Activated CD4-positive, alpha-beta memory T cell treated with anti-CD3 and anti-CD28 coated beads for 36 hours (primary cell): ENCODE results near the gene RAP1GDS1. TPM values are rescaled to one million over a fixed set of nuclear protein-coding genes. Genes with fewer than 3 reads are reported as not detected.
"Not testable (repeated sequence)": the region's sequence is repeated elsewhere in the genome, so short reads cannot be mapped to it uniquely, and the experiment has no call there.

Experiments used
- CTCF ChIA-PET: fragments of 350-600 bp; sonication (Branson Sonifier 250); formaldehyde crosslinking; loops from one replicate; lab custom pipeline; 2021; ENCODE audit warnings: antibody characterized with exemption, inconsistent platforms; lab: Charles Lee
- POLR2A ChIA-PET: fragments of 350-600 bp; sonication (Branson Sonifier 250); formaldehyde crosslinking; loops from one replicate; lab custom pipeline; 2021; ENCODE audit warnings: antibody characterized with exemption; lab: Charles Lee
- DNase-seq: peaks from one replicate; pipeline ENCODE4 v3.0.0-alpha.2; 2020
- H3K27ac Mint-ChIP-seq: one replicate; pipeline ENCODE4 v1.8.0; 2021; ENCODE audit warnings: mixed read lengths
- H3K27me3 Mint-ChIP-seq: one replicate; pipeline ENCODE4 v1.8.0; 2021; ENCODE audit warnings: mixed read lengths
- H3K36me3 Mint-ChIP-seq: one replicate; pipeline ENCODE4 v1.8.0; 2021; ENCODE audit warnings: mixed read lengths
- H3K4me1 Mint-ChIP-seq: one replicate; pipeline ENCODE4 v1.8.0; 2021; ENCODE audit warnings: low read depth, mixed read lengths
- H3K4me3 Mint-ChIP-seq: one replicate; pipeline ENCODE4 v1.8.0; 2021; ENCODE audit warnings: mild to moderate bottlenecking, mixed read lengths
- H3K9me3 Mint-ChIP-seq: one replicate; pipeline ENCODE4 v1.8.0; 2021; ENCODE audit warnings: mixed read lengths
- intact Hi-C: fragments of 100-400 bp; cut with micrococcal nuclease; formaldehyde crosslinking; loops from one replicate; pipeline ENCODE4 v1.15.1; 2023
- total RNA-seq, 2 experiments: library from RNA; stranded (reverse); gene quantifications; one replicate each; pipeline ENCODE4 v1.2.3, GENCODE V29; 2021

RAP1GDS1 gene
- total RNA-seq, 2 experiments from 2014 or later: 53.0 to 58.4 TPM

DNA sequence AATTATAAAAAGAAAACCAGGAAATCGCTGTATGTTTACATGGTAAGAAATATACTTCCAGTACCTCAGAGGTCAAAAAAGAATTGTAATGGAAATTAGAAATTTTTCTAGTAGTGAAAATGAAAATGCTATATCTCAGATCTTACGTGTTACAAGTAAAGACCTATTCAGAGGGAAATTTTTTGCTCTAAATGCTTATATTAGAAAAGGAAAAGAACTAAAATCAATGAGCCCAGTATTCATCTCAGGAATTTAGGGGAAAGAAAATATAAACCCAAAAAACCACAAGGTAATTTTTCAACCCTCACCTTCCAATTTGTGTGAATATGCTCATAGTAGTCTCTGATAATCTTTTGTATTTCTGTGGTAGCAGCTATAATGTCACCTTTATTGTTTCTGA lies 145.6 kb downstream of the RAP1GDS1 start:
- H3K4me1 Mint-ChIP-seq: peaks cover 6% of the 10 kb centered on the region
- ChIA-PET POLR2A (no interaction called here), CTCF (no interaction called here)
- H3K27ac Mint-ChIP-seq: no peak overlapping the region
- no peaks in the 10 kb centered on the region for H3K27me3 Mint-ChIP-seq
- peaks cover 6% of the 10 kb centered on the region for H3K9me3 Mint-ChIP-seq
- H3K4me3 Mint-ChIP-seq: no peak overlapping the region
- DNase-seq: no peak
- H3K36me3 Mint-ChIP-seq: peaks cover 30% of the 10 kb centered on the region
- intact Hi-C loops: no loop called here

DNA sequence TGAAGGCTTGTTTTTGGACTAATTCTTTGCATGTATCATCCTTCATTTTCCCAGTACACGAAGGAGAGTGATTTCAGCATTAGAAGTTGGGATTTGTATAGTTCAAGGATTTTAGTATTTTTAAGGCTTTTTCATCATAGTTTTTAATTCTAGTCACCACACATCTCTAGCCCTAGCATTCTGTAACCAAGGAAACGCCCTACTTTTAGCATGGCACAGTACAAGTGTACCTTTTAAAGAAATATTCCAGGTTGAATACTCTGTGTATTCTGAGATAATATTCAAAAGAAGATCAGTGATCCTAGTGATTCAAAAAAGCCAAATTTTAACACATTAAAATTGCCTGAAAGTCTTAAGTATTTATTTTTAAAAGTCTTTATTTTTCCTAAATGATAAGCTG lies 150.5 kb downstream of the RAP1GDS1 start:
- Mint-ChIP-seq H3K27me3 (no peaks in the 10 kb centered on the region), H3K4me3 (no peak overlapping the region), H3K36me3 (peaks cover 35% of the 10 kb centered on the region), H3K9me3 (peaks cover 14% of the 10 kb centered on the region), H3K4me1 (peaks cover 4% of the 10 kb centered on the region), H3K27ac (no peak overlapping the region)
- intact Hi-C loops: no loop called here
- DNase-seq: no peak
- ChIA-PET CTCF (no interaction called here), POLR2A (no interaction called here)

DNA sequence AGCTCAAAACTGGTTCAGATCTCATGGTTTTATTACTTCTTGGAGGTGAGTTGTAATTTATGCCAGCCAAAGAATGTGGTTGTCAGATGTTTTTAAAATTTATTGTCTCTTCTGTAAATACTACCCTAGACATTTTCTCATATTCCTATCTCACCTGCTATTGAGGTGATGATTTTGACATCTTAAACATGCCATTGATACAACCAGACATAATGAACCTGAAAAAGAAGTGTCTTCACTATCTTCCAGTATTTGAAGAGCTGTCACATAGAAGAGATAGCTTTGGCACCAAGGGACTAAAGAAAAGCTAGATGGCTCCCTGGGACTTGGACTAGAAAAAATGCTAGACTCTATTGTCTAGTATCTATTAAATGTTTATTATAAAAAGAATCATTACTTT lies 155.7 kb downstream of the RAP1GDS1 start:
- H3K4me1 Mint-ChIP-seq: no peaks in the 10 kb centered on the region
- ChIA-PET CTCF (no interaction called here), POLR2A (interaction anchor here (0.6 kb wide), 1 partner anchor 11 kb away, joined by 3 read pairs; no protein-coding TSS in a partner anchor)
- H3K36me3 Mint-ChIP-seq: peaks cover 33% of the 10 kb centered on the region
- peaks cover 8% of the 10 kb centered on the region for H3K9me3 Mint-ChIP-seq
- no peak overlapping the region for H3K4me3 Mint-ChIP-seq
- intact Hi-C loops: no loop called here
- no peaks in the 10 kb centered on the region for H3K27me3 Mint-ChIP-seq
- no peak for DNase-seq
- H3K27ac Mint-ChIP-seq: no peak overlapping the region

DNA sequence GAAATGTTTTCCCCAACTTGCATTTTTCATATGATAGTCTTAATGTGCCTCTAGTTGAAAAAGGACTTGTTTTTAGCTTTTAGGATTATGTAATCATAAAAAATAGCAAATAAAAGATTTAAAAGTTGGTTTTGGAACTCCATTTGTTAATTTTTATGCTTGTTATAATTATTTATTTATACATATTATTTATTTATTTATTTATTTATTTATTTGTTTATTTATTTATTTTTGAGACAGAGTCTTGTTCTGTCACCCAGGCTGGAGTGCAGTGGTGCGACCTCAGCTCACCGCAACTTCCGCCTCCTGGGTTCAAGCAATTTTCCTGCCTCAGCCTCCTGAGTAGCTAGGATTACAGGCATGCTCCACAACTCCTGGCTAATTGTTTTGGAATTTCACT lies 159.0 kb downstream of the RAP1GDS1 start:
- H3K36me3 Mint-ChIP-seq: peaks cover 45% of the 10 kb centered on the region
- H3K9me3 Mint-ChIP-seq, intact Hi-C loops, H3K4me3 Mint-ChIP-seq, DNase-seq, H3K27ac Mint-ChIP-seq, H3K4me1 Mint-ChIP-seq, POLR2A ChIA-PET, H3K27me3 Mint-ChIP-seq, CTCF ChIA-PET: not testable (repeated sequence)

DNA sequence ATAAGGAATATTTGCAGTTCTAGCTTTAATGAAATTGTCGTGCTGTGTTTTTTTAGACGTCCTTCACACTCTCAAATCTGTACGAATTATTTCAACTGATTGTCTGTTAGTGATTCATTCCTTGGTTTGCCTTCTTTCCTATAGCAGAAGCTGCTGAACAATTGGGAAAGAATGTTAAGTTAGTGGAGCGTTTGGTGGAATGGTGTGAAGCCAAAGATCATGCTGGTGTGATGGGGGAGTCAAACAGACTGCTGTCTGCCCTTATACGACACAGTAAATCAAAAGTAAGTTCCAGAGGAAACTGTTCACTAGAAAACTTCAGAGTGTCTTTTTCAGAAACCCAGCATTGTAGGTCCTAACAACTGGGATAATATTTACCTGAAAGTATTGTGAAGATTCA lies 159.9 kb downstream of the RAP1GDS1 start:
- H3K27me3 Mint-ChIP-seq: no peaks in the 10 kb centered on the region
- H3K9me3 Mint-ChIP-seq: peaks cover 2% of the 10 kb centered on the region
- POLR2A ChIA-PET: no interaction called here
- DNase-seq: no peak
- H3K4me1 Mint-ChIP-seq: peaks cover 6% of the 10 kb centered on the region
- H3K4me3 Mint-ChIP-seq: no peak overlapping the region
- H3K36me3 Mint-ChIP-seq: peaks cover 46% of the 10 kb centered on the region
- CTCF ChIA-PET: interaction anchor here (0.6 kb wide), 1 partner anchor 21 kb away, joined by 3 read pairs; no protein-coding TSS in a partner anchor
- H3K27ac Mint-ChIP-seq: no peak overlapping the region
- intact Hi-C loops: no loop called here

DNA sequence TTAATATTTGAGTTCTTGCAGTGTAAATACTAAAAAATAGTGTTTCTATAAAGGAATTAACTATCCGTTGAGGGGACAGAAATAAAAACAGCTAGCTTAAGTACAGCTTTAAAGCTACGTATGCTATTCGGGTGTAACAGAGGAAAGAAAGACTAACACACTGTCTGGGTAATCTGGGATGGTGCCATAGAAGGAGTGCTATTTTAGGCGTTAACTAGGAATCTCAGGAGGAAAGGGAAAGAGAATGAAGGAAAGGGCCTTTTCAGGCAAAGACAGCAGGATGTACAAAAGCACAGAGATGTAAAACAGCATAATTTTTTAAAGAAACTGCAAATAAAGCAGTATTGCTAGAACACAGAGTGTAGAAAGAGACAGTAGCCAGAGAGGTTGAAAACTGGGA lies 161.8 kb downstream of the RAP1GDS1 start:
- Mint-ChIP-seq H3K36me3 (peaks cover 38% of the 10 kb centered on the region), H3K9me3 (peaks cover 2% of the 10 kb centered on the region), H3K27ac (no peak overlapping the region), H3K4me1 (peaks cover 9% of the 10 kb centered on the region), H3K4me3 (no peak overlapping the region), H3K27me3 (no peaks in the 10 kb centered on the region)
- DNase-seq: no peak
- POLR2A ChIA-PET: no interaction called here
- intact Hi-C loops: no loop called here
- CTCF ChIA-PET: no interaction called here

DNA sequence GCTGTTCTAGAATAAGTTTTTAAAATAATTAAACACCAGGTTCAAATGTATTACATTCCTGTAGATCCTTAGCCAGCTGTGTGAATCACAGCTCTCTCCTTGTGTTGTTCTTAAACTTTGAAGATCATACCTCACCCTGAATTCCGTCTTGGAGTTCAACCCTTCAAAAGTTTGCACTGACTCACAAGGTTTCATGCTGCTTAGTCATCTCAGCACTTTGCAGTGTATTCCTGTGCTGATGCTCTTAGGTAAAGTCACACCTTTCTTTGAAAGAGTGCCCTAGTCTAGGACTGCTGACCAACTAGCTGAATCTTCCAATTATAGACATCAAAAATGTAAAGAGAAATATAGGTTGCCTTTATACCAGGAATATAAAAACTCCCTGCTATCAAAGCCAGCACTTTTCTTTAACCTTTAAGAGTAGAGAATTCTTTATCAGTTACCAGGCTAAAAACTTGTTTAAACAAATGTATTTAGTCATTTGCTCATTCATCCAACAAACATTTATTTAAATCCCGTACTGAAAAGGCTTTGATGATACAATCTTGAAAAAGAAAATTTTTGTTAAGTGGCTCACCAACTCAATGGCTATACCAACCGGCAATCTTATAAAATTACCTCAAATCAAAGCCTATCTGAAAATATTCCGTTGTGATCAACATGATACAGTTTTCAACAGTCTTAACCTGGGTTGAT lies 169.7 kb downstream of the RAP1GDS1 start:
- Mint-ChIP-seq H3K27me3 (no peaks in the 10 kb centered on the region), H3K27ac (no peak overlapping the region), H3K4me3 (no peak overlapping the region), H3K4me1 (peaks cover 10% of the 10 kb centered on the region), H3K9me3 (no peaks in the 10 kb centered on the region), H3K36me3 (peaks cover 6% of the 10 kb centered on the region)
- ChIA-PET POLR2A (no interaction called here), CTCF (no interaction called here)
- no peak for DNase-seq
- intact Hi-C loops: no loop called here

DNA sequence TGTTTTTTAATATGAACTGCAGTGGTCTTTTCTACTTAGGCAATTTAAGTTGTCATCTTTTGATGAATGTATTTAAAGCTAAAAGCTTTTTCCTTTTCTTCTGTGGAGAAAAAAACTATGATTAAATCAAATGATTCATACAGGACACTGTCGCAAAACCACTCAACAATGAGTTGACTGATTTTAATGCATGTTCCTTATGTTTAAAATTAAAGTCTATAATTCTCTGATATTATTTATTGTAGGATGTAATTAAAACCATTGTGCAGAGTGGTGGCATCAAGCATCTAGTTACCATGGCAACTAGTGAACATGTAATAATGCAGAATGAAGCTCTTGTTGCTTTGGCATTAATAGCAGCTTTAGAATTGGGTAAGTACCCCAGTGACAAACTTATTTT lies 172.5 kb downstream of the RAP1GDS1 start:
- Mint-ChIP-seq H3K27me3 (no peaks in the 10 kb centered on the region), H3K9me3 (no peaks in the 10 kb centered on the region), H3K4me3 (no peak overlapping the region), H3K4me1 (peaks cover 5% of the 10 kb centered on the region), H3K27ac (no peak overlapping the region), H3K36me3 (peaks cover 14% of the 10 kb centered on the region)
- no peak for DNase-seq
- ChIA-PET POLR2A (no interaction called here), CTCF (interaction anchor here (1.0 to 1.4 kb wide), 2 partner anchors 622 to 971 kb away, joined by 3 to 4 read pairs; no protein-coding TSS in a partner anchor)
- intact Hi-C loops: no loop called here

DNA sequence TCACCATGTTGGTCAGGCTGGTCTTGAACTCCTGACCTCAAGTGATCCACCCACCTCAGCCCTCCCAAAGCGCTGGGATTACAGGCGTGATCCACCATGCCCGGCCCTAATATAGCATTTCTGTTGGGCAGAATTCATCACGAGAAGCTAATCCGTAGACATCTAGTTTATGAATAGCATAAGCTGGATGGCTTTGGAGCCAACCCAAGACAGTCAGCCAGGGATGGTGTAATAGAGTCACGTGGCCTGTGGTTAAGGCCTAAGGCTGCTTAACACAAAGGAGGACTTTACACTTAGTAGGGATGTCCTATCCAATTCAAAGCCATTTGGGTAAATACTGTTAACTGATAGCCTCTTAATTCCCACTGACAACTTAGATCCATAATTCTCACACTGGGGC lies 173.6 kb downstream of the RAP1GDS1 start:
- intact Hi-C loops: no loop called here
- no peak for DNase-seq
- ChIA-PET POLR2A (no interaction called here), CTCF (no interaction called here)
- peaks cover 5% of the 10 kb centered on the region for H3K4me1 Mint-ChIP-seq
- H3K9me3 Mint-ChIP-seq: no peaks in the 10 kb centered on the region
- no peak overlapping the region for H3K27ac Mint-ChIP-seq
- H3K4me3 Mint-ChIP-seq: no peak overlapping the region
- peaks cover 19% of the 10 kb centered on the region for H3K36me3 Mint-ChIP-seq
- H3K27me3 Mint-ChIP-seq: no peaks in the 10 kb centered on the region

DNA sequence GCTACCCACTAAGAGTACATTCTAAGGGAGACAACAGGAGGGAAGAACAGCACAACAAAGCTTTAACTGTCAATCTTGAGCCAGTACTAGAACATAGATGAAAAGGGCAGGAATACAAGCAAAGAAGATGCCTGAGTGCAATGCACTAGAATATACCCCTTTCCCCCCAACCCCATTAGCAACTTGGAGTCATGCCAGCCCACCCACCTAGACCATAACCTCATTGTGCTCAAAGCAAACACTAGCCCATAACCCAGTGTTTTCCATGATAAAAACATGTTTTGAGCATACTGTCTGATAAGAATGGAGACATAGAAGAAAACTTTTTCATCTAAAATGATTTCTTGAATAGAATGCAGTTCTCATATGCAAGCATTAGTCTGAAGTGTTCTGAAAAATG lies 183.2 kb downstream of the RAP1GDS1 start:
- Mint-ChIP-seq H3K36me3 (peaks cover 25% of the 10 kb centered on the region), H3K4me3 (no peak overlapping the region), H3K27me3 (no peaks in the 10 kb centered on the region), H3K9me3 (no peaks in the 10 kb centered on the region), H3K27ac (no peak overlapping the region), H3K4me1 (peaks cover 34% of the 10 kb centered on the region)
- POLR2A ChIA-PET: no interaction called here
- no peak for DNase-seq
- CTCF ChIA-PET: no interaction called here
- intact Hi-C loops: no loop called here

DNA sequence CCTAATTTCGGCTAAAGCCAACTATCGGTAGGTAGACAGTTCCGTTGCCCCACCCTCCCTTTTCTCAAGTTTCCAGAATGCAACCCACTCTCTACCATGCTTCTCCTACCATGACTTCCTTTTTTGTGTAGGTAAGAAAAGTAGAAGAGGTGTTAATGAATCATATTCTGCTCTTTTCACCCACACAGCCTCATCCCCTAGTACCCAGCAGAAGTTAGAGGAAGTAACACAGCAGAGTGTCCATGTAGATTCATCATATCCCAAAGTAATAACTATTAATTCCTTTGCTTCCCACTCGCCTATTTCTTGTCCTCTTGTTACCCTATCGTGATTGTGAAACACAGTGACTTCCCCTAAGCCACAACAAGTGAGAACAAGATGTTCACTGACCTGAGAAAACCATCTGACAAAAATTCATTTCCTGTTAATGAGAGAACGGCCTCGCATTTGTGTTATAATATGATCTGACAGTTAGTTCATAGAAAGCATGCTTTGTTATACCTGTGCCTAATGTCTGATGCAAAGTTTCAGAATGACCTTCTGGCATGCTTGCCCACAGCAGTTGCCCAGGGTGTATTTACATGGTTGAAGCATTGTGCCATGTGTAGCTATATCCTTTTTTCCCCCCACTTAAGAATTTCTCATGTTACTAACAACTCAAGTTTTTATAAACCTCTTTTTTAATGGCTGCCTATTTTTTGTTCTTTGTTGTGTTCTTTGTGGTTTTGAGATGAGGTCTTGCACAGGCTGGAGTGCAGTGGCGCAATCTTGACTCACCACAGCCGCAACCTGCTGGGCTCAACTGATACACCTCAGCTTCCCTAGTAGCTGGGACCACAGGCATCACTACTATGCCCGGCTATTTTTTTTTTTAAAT lies 185.6 kb downstream of the RAP1GDS1 start:
- DNase-seq: peak; percentile 81
- Mint-ChIP-seq H3K36me3 (peaks cover 15% of the 10 kb centered on the region), H3K27ac (peak overlapping the region; percentile 87), H3K27me3 (no peaks in the 10 kb centered on the region), H3K9me3 (no peaks in the 10 kb centered on the region), H3K4me1 (peaks cover 35% of the 10 kb centered on the region), H3K4me3 (peak overlapping the region; percentile 48)
- ChIA-PET CTCF (interaction anchor here (0.6 to 1.9 kb wide), 2 partner anchors 21 to 233 kb away, joined by 3 to 7 read pairs; no protein-coding TSS in a partner anchor), POLR2A (interaction anchor here (0.7 kb wide), 1 partner anchor 641 kb away, joined by 3 read pairs; no protein-coding TSS in a partner anchor)
- intact Hi-C loops: loop anchor here (1.0 to 5.0 kb wide), 7 partner anchors 37 to 607 kb away; partner anchors contain the start of genes EIF4E, METAP1, RAP1GDS1 and STPG2

DNA sequence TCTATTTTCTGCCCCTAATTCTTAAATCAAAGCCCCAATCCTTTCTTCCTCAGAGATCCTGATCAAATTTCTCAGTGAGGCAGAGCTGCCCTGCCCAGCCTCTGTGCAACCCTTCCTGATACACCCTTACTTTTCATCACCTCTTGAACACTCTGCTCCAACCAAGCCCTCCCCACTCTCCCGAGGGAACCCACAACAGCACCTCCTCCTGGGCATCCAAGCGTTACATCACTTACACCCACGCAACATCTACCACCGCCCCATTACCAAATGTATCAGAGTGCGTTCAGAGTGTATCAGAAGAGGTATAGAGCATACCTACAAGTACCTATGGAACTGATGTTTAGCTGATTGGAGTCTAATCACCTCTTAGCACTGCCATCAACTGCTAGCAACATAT lies 186.5 kb downstream of the RAP1GDS1 start:
- Mint-ChIP-seq H3K4me3 (no peak overlapping the region), H3K27ac (peak overlapping the region; percentile 1), H3K9me3 (peaks cover 4% of the 10 kb centered on the region), H3K27me3 (no peaks in the 10 kb centered on the region), H3K36me3 (peaks cover 8% of the 10 kb centered on the region), H3K4me1 (peaks cover 35% of the 10 kb centered on the region)
- peak; percentile 27 for DNase-seq
- ChIA-PET CTCF (interaction anchor here (1.2 to 1.9 kb wide), 3 partner anchors 20 to 482 kb away, joined by 3 to 7 read pairs (median 4); partner anchors contain the start of gene EIF4E), POLR2A (no interaction called here)
- intact Hi-C loops: loop anchor here (1.0 to 5.0 kb wide), 4 partner anchors 36 to 550 kb away; partner anchors contain the start of genes METAP1 and STPG2
